ENCODE measurements around the gene LGI1. TPM values are rescaled to one million over a fixed set of nuclear protein-coding genes. Genes with fewer than 3 reads are reported as not detected.

Gene LGI1
- total RNA-seq, 1 donor from 2014 or later, result not detected

- H3K27ac ChIP-seq, result no peak overlapping the region
- no peaks in the 10 kb centered on the region for H3K4me1 ChIP-seq
- no peaks in the 10 kb centered on the region for H3K27me3 ChIP-seq (ENCODE audit: low read depth)
- TF ChIP-seq CTCF (IDR thresholded peaks at IDR 0.05), result no peak
- ATAC-seq, result no peak
- no peaks in the 10 kb centered on the region for H3K9me3 ChIP-seq
- intact Hi-C loops (cut with DNase I), result no loop called here
- H3K4me3 ChIP-seq, result no peak overlapping the region
- DNase-seq, result no peak
- H3K36me3 ChIP-seq, result no peaks in the 10 kb centered on the region
Observed at GRCh38 chr10:93835770-93836169, 78.0 kb downstream of the LGI1 start.

- no peaks in the 10 kb centered on the region for H3K9me3 ChIP-seq
- H3K27ac ChIP-seq, result no peak overlapping the region
- H3K27me3 ChIP-seq (ENCODE audit: low read depth), result no peaks in the 10 kb centered on the region
- no peaks in the 10 kb centered on the region for H3K4me1 ChIP-seq
- ATAC-seq, result peak in 1 of 2 donors; percentile 19
- H3K36me3 ChIP-seq, result no peaks in the 10 kb centered on the region
- DNase-seq, result no peak
- no peak overlapping the region for H3K4me3 ChIP-seq
- TF ChIP-seq CTCF (IDR thresholded peaks at IDR 0.05), result no peak
- intact Hi-C loops (cut with DNase I), result no loop called here
Observed at GRCh38 chr10:93837822-93838221, 80.1 kb downstream of the LGI1 start.

- ATAC-seq (peak; percentile 32 to 46), DNase-seq (no peak)
- H3K4me1 ChIP-seq, result no peaks in the 10 kb centered on the region
- H3K27ac ChIP-seq, result no peak overlapping the region
- no peaks in the 10 kb centered on the region for H3K9me3 ChIP-seq
- H3K27me3 ChIP-seq (ENCODE audit: low read depth), result no peaks in the 10 kb centered on the region
- no peak for TF ChIP-seq CTCF (IDR thresholded peaks at IDR 0.05)
- H3K4me3 ChIP-seq, result no peak overlapping the region
- no peaks in the 10 kb centered on the region for H3K36me3 ChIP-seq
- intact Hi-C loops (cut with DNase I), result no loop called here
Observed at GRCh38 chr10:93838278-93838677, 80.5 kb downstream of the LGI1 start.

- Histone ChIP-seq H3K9me3 (no peaks in the 10 kb centered on the region), H3K4me1 (no peaks in the 10 kb centered on the region), H3K27me3 (ENCODE audit: low read depth) (no peaks in the 10 kb centered on the region), H3K27ac (no peak overlapping the region), H3K36me3 (no peaks in the 10 kb centered on the region), H3K4me3 (no peak overlapping the region)
- ATAC-seq (no peak), DNase-seq (no peak)
- intact Hi-C loops (cut with DNase I), result no loop called here
- no peak for TF ChIP-seq CTCF (IDR thresholded peaks at IDR 0.05)
Observed at GRCh38 chr10:93841961-93842360, 84.2 kb downstream of the LGI1 start.

GRCh38 chr10:93844979-93845626, 87.4 kb downstream of the LGI1 start:
- no peak for TF ChIP-seq CTCF (IDR thresholded peaks at IDR 0.05)
- no peaks in the 10 kb centered on the region for H3K36me3 ChIP-seq
- peak; percentile 72 for DNase-seq
- no peaks in the 10 kb centered on the region for H3K4me1 ChIP-seq
- no peaks in the 10 kb centered on the region for H3K9me3 ChIP-seq
- intact Hi-C loops (cut with DNase I), result no loop called here
- H3K27me3 ChIP-seq (ENCODE audit: low read depth), result no peaks in the 10 kb centered on the region
- H3K4me3 ChIP-seq, result no peak overlapping the region
- H3K27ac ChIP-seq, result no peak overlapping the region
- peak; percentile 36 to 60 for ATAC-seq

Other genes starting within 250 kb of the LGI1 start
- 13.7 TPM for gene FFAR4, start 191.3 kb upstream of the LGI1 start, total RNA-seq
- gene RBP4, start 156.7 kb upstream of the LGI1 start, total RNA-seq, result 17.4 TPM
- gene PDE6C, start 145.4 kb upstream of the LGI1 start, total RNA-seq, result not detected
- 19.1 TPM for gene FRA10AC1, start 55.3 kb upstream of the LGI1 start, total RNA-seq
- 3.6 TPM for gene SLC35G1, start 136.0 kb downstream of the LGI1 start, total RNA-seq
- gene PLCE1, start 236.0 kb downstream of the LGI1 start, total RNA-seq, result 10.5 TPM